BJ (cell line): ENCODE data around the gene P2RY2. TPM values are rescaled to one million over a fixed set of nuclear protein-coding genes. Genes with fewer than 3 reads are reported as not detected.
"Not testable (repeated sequence)": the region's sequence is repeated elsewhere in the genome, so short reads cannot be mapped to it uniquely, and the experiment has no call there.

Experiments used
- CTCF ChIA-PET: fragments of 350-600 bp; formaldehyde crosslinking; extraction: SDS; loops from one replicate; lab custom pipeline; 2021; ENCODE audit warnings: antibody characterized with exemption, inconsistent platforms; lab: Yijun Ruan, JAX
- POLR2A ChIA-PET: fragments of 300-600 bp; sonication (Branson Sonifier 250); formaldehyde crosslinking; extraction: SDS; loops from one replicate; lab custom pipeline; 2021; ENCODE audit warnings: antibody characterized with exemption; lab: Charles Lee
- DNase-seq: peaks from one replicate; pipeline ENCODE4 v3.0.0-alpha.2; 2011; ENCODE audit warnings: low read depth
- H3K27me3 ChIP-seq: 2 replicates; pipeline ENCODE4 v1.6.0; 2011; ENCODE audit warnings: low read length; ENCODE audit not compliant: control insufficient read depth, insufficient read depth
- H3K36me3 ChIP-seq: 2 replicates; pipeline ENCODE4 v1.5.1; 2011; ENCODE audit warnings: low read length; ENCODE audit not compliant: control insufficient read depth, insufficient read depth
- H3K4me3 ChIP-seq: 2 replicates; pipeline ENCODE4 v1.5.1; 2011; ENCODE audit warnings: low read depth, mild to moderate bottlenecking, control low read depth, low read length
- polyA plus RNA-seq: library from polyadenylated mRNA; depleted of rRNA; stranded (reverse); fragments of >200 nt; gene quantifications from 2 replicates; pipeline ENCODE4 v1.2.3, GENCODE V29; 2011
- TF ChIP-seq, protein P1 (sequence below): IDR thresholded peaks from 2 replicates; pipeline ENCODE4 v1.5.1; 2011; ENCODE audit warnings: low read depth, mild to moderate bottlenecking, control low read depth, inconsistent platforms, low read length, moderate library complexity; ENCODE audit not compliant: insufficient read depth

The P2RY2 gene
- polyA plus RNA-seq, 1 experiment = 0.15 TPM

DNA sequence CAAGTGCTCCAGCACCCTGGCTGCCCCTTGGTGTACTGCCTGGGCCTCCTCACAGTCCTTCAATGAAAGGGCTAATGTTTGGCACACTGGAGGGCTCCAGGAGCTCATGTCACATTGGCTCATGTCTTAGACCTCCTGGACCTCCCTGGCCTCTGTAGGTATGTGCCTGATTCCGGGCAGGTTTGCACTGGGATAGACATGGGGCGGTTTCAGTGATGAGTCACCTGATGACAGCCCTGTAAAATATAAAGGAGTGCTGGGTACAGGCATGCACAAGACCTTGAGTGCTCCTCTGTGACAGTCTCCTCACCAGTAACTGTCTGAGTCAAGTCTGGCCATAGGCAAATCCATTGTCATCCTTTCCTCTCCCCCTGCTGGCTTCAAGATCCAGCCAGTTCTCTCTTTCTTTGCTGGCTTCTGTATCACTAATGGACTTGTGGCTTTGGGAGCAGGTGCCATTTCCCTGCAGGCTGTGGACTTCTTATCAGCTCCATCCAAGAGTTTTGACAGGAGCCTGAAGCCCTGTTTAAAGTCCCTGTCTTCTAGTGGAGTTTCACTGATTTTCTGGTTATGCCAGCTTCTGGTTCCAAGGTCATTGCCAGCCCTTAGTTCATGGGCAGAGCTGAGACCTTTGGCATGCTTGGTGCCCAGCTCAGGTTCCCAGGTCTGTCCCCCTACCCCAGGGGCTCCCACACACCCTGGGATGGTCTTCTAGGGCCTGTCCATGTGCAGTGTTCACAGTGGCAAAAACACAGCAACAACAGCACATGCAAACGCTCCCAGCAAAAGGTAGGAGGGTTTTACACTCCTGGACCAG, 22.7 kb upstream of the P2RY2 start:
- H3K4me3 ChIP-seq = no peak overlapping the region
- no peak for DNase-seq
- H3K36me3 ChIP-seq = no peaks in the 10 kb centered on the region
- TF ChIP-seq, protein P1, sequence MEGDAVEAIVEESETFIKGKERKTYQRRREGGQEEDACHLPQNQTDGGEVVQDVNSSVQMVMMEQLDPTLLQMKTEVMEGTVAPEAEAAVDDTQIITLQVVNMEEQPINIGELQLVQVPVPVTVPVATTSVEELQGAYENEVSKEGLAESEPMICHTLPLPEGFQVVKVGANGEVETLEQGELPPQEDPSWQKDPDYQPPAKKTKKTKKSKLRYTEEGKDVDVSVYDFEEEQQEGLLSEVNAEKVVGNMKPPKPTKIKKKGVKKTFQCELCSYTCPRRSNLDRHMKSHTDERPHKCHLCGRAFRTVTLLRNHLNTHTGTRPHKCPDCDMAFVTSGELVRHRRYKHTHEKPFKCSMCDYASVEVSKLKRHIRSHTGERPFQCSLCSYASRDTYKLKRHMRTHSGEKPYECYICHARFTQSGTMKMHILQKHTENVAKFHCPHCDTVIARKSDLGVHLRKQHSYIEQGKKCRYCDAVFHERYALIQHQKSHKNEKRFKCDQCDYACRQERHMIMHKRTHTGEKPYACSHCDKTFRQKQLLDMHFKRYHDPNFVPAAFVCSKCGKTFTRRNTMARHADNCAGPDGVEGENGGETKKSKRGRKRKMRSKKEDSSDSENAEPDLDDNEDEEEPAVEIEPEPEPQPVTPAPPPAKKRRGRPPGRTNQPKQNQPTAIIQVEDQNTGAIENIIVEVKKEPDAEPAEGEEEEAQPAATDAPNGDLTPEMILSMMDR = no peak
- POLR2A ChIA-PET = no interaction called here
- CTCF ChIA-PET = interaction anchor here (2.2 kb wide), 2 partner anchors 10 to 93 kb away, joined by 6 to 8 read pairs; no protein-coding TSS in a partner anchor
- no peaks in the 10 kb centered on the region; the same call in 1 of the 2 replicates for H3K27me3 ChIP-seq

DNA sequence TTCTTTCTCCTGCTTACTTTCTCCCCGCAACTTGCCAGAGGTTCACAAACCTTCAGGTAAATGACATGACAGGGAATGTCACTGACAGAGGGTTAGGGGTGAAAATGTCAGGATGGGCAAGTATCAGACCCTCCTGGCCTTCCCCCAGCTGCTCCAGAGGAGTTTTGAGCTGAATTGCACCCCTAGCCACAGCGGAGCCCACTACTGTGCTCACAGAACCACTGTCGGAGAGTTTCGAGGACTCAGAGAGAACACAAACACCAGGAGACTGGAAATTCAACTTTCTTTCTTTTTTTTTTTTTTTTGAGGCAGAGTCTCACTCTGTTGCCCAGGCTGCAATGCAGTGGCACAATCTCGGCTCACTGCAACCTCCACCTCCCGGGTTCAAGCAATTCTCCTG, 21.5 kb upstream of the P2RY2 start:
- no peak overlapping the region for H3K4me3 ChIP-seq
- TF ChIP-seq, protein P1 = no peak
- no peaks in the 10 kb centered on the region; the same call in 1 of the 2 replicates for H3K27me3 ChIP-seq
- ChIA-PET CTCF (no interaction called here), POLR2A (no interaction called here)
- no peaks in the 10 kb centered on the region for H3K36me3 ChIP-seq
- DNase-seq = no peak

DNA sequence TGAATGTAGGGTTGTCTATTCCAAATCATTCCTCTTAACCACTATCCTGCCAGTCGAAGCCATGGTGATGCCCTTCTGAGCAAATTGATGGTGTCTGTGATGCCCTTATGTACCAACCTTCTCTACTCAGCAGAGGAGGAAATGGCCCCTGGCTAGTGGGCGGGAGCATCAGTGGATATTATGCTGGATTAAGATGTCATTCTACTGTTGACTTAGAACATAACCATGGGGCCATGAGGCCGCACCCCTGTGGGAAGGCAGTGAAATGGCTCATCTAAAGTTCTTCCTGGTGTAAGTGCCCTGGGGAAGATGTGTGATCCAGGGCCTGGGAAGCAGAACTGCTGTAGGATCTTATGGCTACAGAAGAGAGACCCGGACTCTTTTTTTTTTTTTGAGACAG, 20.7 kb upstream of the P2RY2 start:
- H3K27me3 ChIP-seq = peaks cover 2% of the 10 kb centered on the region; the same call in 1 of the 2 replicates
- no peak for DNase-seq
- ChIA-PET CTCF (no interaction called here), POLR2A (no interaction called here)
- H3K36me3 ChIP-seq = no peaks in the 10 kb centered on the region
- TF ChIP-seq, protein P1 = no peak
- H3K4me3 ChIP-seq = no peak overlapping the region

DNA sequence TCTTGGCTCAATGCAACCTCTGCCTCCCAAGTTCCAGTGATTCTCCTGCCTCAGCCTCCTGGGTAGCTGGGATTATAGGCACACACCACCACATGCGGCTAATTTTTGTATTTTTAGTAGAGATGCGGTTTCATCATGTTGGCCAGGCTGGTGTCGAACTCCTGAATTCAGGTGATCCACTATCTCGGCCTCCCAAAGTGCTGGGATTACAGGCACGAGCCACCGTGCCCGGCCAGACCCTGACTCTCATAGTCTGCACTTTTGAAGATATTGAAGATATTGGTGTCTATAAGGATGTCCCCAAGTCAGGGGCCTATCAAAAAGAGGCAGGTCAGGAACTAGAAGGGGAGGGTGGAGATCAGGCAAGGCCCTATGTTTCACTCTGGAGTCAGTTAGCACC, 20.3 kb upstream of the P2RY2 start:
- CTCF ChIA-PET, H3K4me3 ChIP-seq, POLR2A ChIA-PET, H3K27me3 ChIP-seq, DNase-seq, H3K36me3 ChIP-seq: not testable (repeated sequence)

DNA sequence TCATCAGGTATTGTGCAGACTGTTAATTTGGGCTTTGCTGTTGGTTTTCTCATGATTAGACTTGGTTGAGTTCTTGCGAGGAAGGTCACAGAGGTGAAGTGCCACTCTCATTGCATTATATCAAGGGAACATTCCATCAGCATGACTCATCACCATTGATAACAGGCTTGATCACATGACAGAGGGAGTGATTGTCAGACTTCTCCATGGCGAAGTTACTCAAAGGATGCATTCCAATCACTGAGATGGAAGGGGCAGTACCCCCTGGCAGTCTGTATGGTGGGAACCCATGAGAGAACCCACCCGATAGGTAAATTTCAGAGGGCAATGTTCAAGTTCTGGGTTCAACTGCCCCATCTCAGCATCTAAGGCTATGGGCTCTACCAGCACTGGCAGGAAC, 19.4 kb upstream of the P2RY2 start:
- Histone ChIP-seq H3K4me3 (no peak overlapping the region), H3K27me3 (peaks cover 3% of the 10 kb centered on the region; the same call in 1 of the 2 replicates), H3K36me3 (no peaks in the 10 kb centered on the region)
- TF ChIP-seq, protein P1 = no peak
- ChIA-PET POLR2A (no interaction called here), CTCF (no interaction called here)
- DNase-seq = no peak
